C1 segment of cervical spinal cord (tissue), 14 donors: ENCODE measurements around the gene CMPK2.
A peak's percentile ranks its signal among the peaks of the same experiment; 100 is the strongest.
"Not testable (repeated sequence)": the region's sequence is repeated elsewhere in the genome, so short reads cannot be mapped to it uniquely, and the experiment has no call there.

ENCODE experiments used
- DNase-seq, 14 donors: peaks; one replicate each; lab custom pipeline; 2025; lab: John Stamatoyannopoulos, UW

CMPK2 gene, protein sequence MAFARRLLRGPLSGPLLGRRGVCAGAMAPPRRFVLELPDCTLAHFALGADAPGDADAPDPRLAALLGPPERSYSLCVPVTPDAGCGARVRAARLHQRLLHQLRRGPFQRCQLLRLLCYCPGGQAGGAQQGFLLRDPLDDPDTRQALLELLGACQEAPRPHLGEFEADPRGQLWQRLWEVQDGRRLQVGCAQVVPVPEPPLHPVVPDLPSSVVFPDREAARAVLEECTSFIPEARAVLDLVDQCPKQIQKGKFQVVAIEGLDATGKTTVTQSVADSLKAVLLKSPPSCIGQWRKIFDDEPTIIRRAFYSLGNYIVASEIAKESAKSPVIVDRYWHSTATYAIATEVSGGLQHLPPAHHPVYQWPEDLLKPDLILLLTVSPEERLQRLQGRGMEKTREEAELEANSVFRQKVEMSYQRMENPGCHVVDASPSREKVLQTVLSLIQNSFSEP

DNA sequence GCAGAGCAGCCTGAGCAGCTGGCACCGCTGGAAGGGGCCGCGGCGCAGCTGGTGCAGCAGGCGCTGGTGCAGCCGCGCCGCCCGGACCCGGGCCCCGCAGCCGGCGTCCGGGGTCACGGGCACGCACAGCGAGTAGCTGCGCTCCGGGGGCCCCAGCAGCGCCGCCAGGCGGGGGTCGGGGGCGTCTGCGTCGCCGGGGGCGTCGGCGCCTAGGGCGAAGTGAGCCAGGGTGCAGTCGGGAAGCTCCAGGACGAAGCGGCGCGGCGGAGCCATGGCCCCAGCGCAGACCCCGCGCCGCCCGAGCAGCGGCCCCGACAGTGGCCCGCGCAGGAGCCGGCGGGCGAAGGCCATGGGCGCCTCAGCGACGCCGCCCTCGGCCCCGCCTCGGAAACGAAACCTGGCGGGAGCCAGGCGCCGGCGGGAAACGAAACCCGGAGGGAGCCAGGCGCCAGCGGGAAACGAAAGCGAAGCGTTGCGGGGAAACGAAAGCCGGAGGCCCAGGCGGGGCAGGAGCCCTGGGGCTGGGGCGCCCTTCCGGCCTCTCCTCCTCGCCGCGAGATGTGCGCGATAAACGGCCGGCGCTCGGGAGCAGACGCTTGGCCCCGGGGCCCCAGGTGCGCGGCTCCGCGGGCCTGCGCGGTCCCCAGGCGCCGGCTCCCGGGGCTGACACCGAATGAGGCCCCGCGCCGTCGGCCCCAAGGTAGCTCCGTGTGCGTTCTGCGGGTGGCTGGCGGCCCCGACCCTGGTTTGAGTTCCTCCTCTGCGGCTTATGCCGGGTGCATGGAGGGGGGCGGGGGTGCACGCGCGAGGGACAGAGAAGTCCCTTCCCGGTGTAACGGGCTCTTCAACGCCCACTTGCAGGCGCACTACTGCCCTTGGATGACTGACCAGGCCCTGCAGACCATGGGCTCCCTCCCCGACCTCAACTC lies at the start of gene CMPK2:
CMPK2 (minus strand) TSS at position 562 of the 929 bp plus-strand sequence; CDS start at position 351, 211 bp downstream.
- DNase-seq: peak in 9 of 14 donors; percentile 22 to 74 (median 44)

DNA sequence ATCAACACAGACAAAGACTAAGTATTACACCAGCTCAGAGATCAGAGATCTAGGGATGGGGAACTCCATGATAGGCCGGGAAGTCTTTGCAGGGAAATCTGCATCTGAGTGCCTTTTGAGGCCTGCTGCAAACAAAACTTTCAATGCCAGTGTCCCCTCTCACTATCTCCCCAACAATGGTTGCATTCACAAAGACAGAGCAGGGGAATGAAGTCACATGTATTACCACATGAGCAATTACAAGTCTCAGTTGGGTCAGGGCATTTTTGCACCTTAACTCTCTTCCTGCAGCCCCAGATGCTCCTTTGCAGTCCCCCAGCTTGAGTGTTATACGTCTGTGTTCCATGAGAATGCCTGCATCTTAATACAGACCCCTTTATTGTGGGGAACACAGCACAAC lies 49.7 kb upstream of the CMPK2 start:
- DNase-seq: no peak

DNA sequence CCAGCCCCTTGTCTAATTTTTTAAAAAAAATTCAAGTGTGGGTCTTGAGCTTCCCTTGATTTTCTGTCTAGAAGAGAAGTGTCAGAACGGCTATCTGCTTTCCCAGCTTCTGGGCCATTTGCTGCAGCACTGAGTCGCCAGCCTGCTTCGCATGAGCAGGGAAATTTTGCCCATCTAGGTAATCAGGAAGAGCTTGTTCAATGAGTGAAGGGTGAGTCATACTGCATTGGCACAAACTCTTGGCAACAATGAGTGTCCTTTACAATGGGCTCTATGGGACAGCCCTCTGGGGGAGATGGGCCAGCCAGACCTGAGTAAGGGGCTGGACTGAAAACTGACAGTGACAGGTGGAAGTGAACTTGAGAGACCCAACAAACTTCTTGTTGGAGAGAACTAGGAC lies 49.1 kb upstream of the CMPK2 start:
- no peak for DNase-seq

DNA sequence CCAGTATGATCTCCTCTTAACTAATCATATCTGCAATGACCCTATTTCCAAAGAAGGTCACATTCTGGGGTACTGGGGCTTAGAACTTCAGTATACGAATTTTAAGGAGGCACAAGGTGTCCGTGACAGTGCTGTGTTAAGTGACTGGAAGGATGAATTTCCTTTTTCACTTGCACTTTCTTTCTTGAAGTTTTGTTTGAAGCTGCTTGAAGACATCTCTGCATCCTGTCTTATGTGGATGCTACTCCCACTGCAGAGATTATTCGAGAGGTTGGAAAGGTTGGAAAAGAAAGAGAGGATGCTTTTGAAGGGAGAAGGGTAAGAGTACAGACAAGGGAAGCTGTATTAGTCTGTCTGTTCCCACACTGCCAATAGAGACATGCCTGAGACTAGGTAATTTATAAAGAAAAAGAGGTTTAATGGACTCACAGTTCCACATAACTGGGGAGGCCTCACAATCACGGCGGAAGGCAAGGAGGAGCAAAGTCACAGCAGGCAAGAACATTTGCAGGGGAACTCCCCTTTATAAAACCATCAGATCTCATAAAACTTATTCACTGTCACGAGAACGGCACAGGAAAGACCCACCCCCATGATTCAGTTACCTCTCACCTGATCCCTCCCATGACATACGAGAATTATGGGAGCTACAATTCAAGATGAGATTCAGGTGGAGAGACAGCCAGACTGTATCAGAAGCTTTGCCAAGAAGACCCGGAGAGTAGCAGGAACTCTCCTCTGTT lies 47.9 kb upstream of the CMPK2 start:
- no peak for DNase-seq

DNA sequence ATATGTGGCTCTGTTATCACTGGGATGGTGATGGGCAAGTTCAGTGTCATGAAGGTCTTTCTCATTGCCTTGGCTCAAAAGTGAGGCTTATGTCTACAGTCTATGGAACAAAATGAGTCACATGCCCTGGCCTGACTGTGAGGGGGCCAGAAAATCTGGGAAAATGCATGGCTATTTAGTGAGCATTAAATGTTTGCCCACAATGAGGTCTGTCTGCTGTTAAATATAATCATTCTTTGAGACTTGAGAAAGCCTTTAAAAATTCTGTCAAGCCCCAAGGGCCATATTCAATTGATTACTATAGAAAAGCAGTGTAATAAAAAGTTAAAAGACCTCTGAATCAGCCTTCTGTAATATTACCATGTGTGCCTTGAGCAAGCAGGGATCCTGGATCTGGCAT lies 46.0 kb upstream of the CMPK2 start:
- no peak for DNase-seq

DNA sequence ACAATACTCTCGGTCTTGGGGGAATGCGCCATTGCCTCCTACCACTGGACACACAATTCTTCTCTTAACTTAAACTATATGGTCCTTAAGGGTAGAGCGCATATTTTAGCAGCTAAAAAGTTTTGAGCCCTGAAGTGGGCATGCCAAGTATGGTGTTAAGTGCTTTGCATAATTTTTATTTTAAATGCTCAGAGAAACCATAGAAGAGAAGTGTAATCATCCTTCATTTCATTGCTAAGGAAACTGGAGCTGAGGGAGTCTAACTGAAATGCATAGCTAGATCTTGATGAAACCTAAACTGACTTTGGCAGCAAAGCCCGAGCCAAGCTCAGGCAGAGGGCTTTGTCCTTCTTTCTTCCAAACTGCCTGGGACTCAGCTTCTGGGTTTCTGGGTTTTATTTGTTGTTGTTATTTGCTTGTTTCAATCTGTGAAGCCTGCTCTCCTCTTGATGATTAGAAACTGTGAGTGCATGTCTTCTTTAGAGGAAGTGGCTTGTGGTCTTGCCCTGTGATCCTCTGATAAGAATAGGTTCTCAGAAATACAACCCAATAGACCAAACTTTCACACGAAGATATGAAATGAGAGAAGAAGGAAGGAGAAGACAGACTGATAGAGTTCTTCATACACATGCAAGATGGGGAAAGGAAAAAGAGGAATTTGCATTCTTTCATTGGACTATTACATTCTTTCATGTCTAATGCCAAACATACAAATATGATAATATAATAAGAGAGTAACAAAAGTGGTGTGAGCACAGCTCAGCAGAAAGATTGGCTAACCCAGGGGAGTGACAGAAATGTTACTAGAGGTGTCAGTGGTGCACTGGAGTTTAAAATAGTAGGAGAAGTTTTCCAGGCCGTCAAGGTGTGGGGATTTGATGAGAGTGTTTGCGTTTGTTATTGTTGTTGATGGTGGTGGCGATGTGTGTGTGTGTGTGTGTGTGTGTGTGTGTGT lies 44.0 kb upstream of the CMPK2 start:
- DNase-seq: no peak

DNA sequence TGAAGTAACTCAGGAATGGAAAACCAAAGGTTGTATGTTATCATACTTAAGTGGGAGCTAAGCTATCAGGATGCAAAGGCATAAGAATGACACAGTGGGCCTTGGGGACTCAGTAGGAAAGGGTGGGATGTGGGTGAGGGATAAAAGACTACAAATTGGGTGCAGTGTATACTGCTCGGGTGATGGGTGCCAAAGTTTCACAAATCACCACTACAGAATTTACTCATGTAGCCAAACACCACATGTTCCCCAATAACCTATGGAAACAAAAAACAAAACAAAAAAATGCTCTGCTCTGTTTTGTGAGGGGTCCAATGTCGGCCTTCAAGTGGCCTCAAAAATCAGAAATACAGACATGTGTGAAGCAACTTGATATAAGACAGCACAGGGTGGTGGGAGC lies 42.6 kb upstream of the CMPK2 start:
- no peak for DNase-seq

DNA sequence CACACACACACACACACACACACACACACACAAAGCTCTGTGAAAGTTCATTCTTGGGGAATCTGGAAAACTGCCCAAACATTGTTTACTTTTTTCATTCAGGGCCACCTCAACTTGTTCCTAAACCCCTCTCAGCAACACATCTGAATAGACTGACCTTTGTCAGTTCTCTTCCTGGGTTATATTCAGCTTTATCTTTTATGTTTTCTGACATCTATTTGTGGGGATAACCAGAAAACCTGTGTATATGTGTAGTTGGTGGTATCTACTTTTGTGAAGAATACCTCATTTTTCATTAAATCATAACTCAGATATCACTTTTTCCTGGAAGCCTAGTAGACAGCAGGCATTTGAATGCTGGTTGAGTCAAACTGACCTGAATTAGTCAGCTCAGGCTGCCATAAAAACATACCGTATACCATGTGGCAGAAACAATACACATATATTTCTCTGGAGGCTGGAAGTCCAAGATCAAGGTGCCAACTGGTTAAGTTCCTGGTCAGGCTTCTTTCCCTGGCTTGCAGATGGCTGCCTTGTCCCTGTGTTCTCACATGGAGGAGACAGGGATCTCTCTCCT lies 40.5 kb upstream of the CMPK2 start:
- DNase-seq: no peak

DNA sequence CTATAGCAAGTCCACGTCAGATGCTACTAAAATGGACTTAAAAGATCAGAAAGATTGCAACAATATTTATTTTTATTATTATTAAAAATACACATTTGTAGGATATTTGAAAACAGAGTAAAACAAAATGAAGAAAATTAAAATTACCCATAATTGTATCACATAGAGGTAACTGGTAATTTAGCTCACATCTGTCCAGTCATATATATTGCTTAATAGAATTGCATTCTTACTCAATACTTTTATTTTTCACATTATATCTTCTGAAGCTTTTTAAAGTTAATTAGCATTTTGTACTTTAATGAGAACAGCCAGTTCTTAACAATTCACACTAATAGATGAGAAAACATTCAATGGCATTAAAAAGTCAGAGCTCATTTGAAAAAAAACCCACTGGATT lies 40.0 kb upstream of the CMPK2 start:
- DNase-seq: no peak

DNA sequence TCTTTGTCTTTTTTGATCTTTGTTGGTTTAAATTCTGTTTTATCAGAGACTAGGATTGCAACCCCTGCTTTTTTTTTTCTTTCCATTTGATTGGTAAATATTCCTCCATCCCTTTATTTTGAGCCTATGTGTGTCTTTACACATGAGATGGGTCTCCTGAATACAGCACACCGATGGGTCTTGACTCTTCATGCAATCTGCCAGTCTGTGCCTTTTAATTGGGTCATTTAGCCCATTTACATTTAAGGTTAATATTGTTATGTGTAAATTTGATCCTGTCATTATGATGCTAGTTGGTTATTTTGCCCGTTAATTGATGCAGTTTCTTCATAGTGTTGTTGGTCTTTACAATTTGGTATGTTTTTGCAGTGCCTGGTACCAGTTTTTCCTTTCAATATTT lies 36.9 kb upstream of the CMPK2 start:
- not testable (repeated sequence) for DNase-seq

DNA sequence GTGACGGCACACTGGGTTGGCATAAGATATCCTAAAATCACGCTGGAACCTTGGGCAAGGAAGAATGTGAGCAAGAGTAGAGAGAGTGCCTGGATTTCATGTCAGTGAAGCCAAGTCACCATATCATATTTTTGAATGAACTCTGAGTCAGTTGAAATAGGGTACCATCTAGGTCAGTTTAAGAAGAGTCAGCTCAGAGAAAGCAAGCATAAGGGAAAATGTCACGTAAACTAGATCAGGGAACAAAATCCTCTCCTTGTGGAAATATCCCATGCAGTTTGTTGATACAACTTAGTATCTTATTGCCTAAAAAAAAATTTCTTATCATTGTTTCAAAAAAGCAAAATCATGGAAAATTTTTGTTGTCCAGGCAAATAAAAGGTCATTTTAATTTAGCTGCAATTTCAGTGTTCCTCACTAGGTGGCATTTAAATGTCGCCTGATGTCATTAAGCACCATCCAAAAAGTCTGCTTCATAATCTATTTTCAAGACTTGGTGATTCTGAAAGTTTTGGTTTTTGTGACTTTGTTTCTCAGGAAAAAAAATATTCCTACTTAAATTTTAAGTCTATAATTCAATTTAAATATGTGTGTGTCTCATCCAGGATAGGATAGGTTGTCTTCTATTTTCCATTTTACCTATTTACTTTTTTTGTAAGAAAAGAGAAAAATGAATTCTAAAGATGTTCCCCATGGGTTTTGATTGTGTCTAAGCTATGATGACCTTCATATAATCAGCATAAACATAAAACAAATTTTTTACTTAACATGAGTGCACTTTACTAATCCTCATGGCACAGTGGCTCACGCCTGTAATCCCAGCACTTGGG lies 31.4 kb upstream of the CMPK2 start:
- peak in 1 of 14 donors; percentile 13 for DNase-seq

DNA sequence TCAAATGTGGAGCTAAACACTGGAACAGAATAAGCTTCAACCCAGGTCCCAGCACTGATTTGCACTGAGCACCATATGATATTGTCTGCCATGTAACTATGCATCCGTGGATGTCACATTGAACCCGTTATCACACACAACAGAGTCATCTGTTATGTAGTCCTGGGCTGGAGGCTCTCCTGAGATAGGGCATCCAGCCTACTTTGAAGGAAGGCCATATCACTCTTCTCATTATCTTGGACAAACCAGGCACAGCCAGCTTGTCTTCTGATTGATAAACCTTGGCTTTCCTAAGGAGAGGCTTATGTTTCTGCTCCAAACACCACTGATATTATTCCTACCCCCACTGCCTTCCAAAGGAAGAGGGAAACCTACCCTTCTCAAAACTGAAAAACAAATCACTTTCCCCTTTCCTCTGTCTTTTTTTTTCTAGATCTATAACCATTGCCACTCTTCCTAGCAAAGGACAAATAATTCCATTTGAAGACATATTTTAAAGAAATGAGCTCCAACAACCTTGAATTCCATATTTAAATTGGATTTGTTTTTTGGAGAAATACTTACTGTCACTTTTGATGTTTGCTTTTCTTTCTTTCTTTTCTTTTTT lies 28.3 kb upstream of the CMPK2 start:
- no peak for DNase-seq

DNA sequence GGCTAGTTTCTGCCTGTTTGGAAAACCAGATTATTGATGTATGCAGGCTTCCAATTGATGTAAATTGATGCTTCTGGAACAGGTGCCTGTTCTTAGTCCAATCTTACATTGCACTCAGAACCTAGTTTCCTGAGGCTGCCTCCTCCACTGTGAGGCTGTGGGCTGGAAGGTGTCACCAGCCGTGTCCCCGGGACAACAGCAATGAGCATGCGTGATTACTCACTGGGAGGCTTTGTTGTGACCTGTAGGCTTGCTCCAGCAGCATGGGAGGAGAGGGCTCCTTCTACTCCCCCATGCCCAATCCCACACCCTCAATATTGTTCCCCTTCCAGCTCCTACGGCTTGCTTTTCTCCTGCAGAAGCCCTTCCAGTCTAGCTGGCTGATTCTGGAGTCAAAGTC lies 23.0 kb upstream of the CMPK2 start:
- DNase-seq: no peak

DNA sequence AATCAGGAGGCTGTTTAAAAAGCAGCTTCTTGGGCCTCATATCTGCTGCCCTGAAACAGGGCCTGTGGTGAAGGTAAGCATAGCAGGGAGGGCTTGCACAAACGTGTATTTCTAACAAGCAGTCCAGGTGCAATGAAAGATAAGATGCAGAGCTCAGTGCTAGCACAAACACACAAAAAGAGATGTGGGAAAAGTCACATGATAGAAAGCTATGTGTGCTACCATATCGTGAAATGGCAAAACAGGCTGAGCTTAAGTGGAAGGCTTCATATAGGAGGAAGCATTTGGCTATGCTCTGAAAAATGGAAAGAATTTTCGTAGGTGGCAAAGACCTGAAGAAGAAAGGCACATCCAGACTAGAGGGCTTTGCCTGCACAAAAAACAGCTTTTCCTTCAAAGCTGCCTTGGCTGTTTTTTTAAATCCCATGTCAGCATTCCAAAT lies 22.1 kb upstream of the CMPK2 start:
- DNase-seq: no peak

DNA sequence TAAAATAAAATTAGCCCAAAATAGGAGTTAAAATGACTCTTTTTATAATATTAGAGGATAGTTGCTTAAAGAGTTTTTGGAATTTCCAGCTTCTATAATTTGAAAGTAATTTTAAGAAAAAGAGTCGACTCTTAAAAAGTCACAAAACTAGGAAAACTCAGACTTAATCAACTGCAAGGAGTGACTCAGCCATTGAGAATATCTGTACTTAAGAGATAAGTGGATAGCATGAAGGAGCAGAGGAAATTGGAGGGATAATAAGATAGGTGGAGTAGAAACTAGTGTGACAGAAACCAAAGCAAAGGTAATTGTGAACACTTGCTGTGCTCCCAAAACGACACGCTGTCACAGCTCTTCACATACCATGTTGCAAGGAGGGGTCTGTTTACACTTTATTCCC lies 20.3 kb upstream of the CMPK2 start:
- no peak for DNase-seq

DNA sequence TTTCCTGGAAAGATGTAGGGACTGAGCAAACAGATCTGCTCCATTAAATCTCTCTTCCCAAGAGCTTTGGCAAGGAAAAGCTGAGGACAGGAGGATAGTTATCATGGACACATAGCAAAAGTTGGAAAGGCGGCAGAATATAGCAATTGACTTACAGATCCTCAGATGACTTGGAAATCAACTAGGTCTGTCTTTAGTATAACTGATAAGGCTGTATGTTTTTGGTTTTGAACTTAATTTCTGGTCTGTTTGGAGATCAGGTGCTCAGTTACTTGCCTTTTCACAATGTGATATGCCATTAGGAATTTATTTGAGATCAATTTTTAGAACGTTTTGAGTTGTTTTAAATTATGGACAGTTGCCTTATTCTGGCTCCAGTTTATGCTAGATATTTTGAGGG lies 19.8 kb upstream of the CMPK2 start:
- no peak for DNase-seq

DNA sequence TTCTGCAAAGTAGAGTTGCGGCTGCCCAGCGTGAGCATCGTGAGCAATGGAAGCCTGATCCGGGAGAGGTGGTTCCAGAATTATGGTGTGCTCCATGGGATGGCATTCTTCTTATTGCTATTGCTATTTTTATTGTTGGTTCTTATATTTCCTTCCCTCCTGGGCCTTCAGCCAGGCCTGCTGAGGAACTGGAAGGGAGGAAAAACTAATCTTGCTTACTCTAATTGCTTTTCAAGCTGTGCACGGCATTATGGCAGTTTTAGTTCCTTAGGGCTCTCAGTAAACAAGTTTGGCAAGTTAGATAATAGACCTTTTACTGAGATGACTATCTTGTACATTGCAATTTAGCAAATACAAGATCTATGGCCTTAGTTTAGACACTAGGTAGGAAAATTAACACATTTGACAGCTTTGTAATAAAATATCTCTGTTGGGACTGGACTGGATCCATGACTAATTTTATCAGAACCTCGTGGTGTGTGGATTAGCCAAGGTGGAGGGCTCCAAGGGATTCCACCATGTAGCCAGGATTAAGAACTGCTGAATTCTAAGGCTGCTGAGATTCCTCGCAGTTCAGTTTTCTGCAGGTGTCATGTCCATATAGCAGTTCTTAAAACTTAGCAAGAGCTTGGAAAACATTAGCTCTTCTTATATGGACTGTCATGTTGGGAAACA lies 17.9 kb upstream of the CMPK2 start:
- peak in 1 of 14 donors; percentile 23 for DNase-seq

DNA sequence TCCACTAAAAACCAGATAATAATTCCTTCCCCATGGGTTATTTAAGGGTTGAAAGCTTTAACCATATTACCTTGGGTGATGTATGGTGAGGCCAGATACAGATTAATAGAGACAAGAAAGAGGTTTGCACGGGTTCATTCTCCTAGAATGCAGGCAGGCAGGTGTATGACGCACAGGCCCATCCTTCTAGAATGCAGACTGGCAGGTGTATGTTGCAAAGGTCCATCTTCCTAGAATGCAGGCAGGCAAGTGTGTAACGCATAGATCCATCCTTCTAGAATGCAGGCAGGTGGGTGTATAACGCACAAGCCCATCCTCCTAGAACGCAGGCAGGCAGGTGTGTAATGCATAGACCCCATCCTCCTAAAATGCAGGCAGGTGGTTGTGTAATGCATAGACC lies 15.8 kb upstream of the CMPK2 start:
- no peak for DNase-seq
